Dermis microvascular lymphatic vessel endothelial cell (primary cell): ENCODE results near the gene LDLRAD1. TPM values are rescaled to one million over a fixed set of nuclear protein-coding genes. Genes with fewer than 3 reads are reported as not detected.
"Not testable (repeated sequence)": the region's sequence is repeated elsewhere in the genome, so short reads cannot be mapped to it uniquely, and the experiment has no call there.

Source experiments
- DNase-seq, 2 donors: peaks; one replicate each; pipeline versions ENCODE4 v3.0.0 to v3.0.0-alpha.2; 2010; ENCODE audit warnings: low read depth in 2 of 2
- total RNA-seq: library from RNA; depleted of rRNA; stranded (reverse); fragments of >200 nt; gene quantifications from 2 replicates; pipeline ENCODE4 v1.2.1, GENCODE V29; 2014

Gene LDLRAD1
- total RNA-seq, 1 donor from 2014 or later = not detected

DNA sequence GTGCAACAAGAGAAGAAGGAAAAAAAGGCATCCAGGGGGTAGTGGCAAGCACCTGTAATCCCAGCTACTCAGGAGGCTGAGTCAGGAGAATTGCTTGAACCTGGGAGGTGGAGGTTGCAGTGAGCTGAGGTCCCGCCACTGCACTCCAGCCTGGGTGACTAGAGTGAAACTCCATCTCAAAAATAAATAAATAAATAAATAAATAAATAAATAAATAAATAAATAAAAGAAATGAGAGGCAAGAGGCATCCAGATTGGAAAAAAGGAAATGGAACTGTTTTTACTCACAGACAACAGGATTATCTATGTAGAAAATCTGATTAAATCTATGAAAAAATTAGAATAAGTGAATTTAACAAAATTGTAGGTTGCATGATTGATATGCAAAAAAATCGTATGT is 23.5 kb downstream of the LDLRAD1 start:
- DNase-seq = not testable (repeated sequence)

DNA sequence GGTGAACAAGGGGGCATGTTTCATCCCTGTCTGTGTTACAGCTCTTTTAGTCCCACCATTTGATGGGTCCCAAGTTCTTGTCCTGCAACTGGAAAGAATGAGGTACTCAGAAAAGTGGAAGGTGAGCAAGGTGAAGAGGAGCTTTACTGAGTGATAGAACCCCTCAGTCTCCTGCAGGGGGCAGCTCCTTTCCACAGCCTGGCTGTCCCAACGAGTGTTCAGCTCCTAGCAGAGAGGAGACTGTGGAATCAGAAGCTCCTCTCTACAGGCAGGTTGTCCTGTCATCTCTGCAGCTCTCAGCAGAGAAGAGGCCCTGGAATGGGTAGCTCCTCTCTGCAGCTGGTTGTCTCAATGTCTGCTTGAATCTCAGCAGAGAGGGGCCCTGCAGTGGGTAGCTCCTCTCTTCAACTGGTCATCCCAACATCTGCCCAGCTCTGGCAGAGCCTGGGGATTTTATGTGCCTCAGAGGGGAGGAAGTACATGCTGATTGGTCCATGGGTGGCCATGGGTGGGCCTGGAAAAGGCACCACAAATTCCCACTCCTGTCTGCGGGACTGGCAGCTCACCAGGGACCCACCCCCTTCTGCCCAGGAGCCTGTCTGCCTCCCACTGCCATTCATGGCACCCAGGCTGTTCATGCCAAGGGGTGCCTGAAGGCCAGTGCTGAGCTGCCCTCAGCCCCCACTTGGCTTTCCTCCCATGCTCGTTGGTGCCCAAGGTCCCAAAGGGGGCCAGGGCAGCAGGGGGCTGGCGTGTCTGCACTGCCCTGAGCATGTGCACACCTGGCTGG is 25.7 kb downstream of the LDLRAD1 start:
- DNase-seq = peak in 1 of 2 donors; percentile 11

DNA sequence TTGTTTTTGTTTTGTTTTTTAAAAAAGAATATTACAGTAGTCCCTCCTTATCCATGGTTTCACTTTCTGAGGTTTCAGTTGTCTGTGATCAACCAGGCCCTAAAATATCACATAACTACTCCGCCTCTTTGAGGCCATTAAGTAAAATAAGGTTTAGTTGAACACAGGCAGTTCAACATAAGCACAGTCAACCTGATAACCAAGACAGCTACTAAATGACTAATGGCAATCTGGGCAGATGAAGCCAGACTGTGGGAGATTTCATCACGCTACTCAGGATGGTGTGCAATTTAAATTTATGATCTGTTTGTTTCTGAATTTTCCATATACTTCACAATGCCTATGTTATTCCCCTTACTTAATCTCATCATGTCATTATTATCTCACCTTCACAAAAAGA is 30.1 kb downstream of the LDLRAD1 start:
- DNase-seq = no peak

DNA sequence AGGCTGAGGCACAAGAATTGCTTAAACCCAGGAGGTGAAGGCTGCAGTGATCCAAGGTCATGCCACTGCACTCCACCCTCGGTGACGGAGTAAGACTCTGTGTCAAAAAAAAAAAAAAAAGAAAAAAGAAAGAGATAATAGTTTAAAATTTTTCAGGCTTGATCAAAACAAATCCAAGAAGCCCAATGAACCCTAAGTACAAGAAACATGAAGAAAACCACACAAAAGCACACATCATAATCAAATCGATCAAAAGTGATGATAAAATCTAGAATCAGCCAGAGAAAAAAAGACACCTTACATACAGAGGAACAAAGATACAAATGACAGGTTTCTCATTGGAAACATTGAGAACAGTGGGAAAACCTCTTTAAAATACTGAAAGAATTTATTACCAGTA is 31.5 kb downstream of the LDLRAD1 start:
- DNase-seq = no peak

DNA sequence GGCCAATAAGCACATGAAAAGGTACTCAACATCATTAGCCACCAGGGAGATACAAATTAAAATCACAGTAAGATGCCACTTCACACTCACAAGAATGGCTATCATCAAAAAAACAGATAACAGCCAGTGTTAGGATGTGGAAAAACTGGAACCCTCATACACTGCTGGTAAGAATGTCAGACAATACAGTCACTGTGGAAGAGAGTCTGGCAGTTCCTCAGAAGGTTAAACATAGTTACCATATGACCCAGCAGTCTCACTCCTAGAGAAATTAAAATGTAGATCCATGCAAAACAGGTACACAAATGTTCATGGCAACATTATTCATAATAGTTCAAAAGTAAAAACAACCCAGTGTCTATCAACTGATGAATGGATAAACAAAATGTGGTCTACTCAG is 33.3 kb downstream of the LDLRAD1 start:
- no peak for DNase-seq

- DNase-seq = no peak
These were observed 35.3 kb downstream of the LDLRAD1 start for GRCh38 chr1:53982763-53983104.

DNA sequence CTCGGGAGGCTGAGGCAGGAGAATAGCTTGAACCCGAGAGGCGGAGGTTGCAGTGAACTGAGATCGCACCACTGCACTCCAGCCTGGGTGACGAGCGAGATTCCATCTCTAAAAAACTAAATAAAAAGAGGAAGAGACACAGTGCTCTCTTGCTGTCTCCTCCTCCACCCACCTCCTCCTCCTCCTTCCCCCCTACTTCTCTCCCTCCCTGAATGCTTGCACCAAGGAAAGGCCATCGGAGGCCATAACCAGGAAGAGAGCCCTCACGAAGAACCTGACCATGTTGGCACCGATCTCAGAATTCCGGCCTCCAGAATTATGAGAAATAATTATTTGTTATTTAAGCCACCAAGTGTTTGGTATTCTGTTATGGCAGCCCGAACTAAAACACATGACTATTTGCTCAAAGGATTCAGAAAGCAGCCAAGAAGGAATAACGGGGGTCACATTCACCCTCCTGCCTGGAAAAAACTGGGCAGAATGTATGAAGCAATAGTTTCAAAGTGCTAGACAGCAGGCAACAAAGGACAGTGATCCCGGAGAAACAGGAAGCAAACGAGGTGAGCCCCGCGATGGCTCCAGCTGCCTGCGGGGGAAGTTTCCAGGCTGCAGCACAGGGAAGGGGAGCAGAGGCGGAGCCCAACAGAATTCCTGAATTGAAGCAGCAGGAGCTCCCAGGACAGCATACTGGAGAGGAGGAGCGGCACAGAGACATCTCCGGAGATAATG is 35.8 kb downstream of the LDLRAD1 start:
- DNase-seq = peak; percentile 34 to 38

DNA sequence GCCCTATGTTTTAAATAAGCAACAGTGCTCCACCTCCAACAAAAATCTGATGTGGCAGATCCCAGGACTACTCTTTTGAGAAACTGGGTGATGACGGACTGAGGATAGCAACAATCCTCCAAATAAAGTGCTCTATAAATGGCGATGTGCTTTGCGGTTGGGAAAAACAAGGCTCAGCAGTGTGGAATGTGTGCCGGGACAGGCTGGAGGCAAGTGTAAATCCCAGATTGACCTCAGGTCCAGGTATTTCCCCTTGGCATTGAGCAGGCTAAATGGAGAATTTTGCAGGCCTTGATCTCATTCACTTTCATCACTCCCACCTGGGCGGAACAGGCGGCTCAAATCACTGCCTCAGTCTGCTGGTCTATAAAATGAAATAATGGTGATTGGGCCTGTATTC is 36.8 kb downstream of the LDLRAD1 start:
- DNase-seq = no peak

GRCh38 chr1:53979712-53980450 is 38.1 kb downstream of the LDLRAD1 start:
- no peak for DNase-seq

DNA sequence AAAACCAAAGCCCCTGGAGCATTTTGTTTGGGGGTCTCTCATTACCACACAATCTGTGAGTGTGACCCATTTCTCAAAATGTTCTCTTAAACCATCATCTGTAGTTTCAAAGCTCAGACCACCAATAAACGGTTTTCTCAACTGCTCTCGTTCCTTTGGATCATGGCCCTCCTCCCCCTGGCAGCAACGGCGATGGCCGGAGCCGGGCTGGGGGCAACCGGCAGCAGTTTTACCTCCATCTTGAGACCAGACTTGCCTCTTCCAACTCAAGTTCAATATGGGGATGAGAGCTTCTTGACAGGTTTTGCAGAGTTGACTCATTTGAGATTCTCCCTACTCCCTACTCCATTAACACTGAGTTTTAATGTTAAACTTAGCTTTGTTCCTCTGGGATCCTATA is 42.1 kb downstream of the LDLRAD1 start:
- no peak for DNase-seq

- DNase-seq = no peak
These were observed 46.3 kb downstream of the LDLRAD1 start for GRCh38 chr1:53971718-53972117.

- not testable (repeated sequence) for DNase-seq
These were observed 48.7 kb downstream of the LDLRAD1 start for GRCh38 chr1:53969323-53969722.

GRCh38 chr1:53968125-53968513 is 49.9 kb downstream of the LDLRAD1 start:
- peak in 1 of 2 donors; percentile 21 for DNase-seq

DNA sequence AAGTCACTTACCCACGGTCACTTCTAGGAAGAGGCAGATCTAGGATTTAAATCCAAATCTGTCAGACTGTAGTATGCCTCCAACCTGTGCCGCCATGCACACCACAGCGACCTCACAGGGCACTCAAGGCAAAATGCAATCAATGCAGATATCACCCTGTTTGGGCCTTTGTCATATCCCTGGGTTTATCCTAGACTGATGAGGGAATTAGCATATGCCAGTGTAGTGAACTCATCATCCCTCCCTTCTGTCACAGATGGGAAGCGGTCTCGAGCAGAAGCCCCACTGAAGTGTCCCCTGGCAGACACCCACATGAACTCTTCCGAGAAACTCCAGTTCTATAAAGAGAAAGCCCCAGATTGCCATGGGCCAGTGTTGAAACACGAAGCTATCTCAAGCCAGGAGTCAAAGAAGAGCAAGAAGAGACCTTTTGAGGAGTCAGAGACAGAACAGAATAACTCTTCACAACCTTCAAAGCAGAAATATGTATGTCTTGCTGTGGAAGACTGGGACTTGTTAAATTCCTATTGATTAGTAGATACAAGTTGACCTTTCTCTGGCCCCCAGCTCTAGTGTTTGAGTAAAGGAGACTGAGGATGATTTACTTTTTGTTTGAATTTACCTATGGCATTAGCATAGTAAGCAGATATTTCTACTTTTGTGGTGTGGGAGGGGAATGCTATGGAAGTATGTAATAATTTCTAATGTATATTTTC is 50.4 kb downstream of the LDLRAD1 start:
- DNase-seq = no peak

DNA sequence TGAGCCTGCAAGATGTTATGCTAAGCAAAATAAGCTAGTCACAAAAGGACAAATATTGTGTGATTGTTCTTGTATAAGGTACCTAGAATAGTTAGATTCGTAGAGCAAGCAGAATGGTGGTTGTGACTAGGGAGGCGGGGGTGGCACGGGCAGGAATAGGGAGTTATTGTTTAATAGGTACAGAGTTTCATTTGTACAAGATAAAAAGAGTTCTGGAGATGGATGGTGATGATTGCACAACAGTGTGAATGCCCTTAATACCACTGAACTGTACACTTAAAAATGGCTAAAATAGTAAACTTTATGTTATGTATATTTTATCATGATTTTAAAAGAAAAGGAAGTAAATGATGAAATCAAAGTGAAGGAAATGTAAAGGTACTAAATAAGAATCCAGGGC is 51.2 kb downstream of the LDLRAD1 start:
- DNase-seq = no peak

GRCh38 chr1:53964109-53964508 is 53.9 kb downstream of the LDLRAD1 start:
- no peak for DNase-seq

GRCh38 chr1:53963460-53963859 is 54.5 kb downstream of the LDLRAD1 start:
- no peak for DNase-seq

GRCh38 chr1:53962395-53962794 is 55.6 kb downstream of the LDLRAD1 start:
- no peak for DNase-seq

DNA sequence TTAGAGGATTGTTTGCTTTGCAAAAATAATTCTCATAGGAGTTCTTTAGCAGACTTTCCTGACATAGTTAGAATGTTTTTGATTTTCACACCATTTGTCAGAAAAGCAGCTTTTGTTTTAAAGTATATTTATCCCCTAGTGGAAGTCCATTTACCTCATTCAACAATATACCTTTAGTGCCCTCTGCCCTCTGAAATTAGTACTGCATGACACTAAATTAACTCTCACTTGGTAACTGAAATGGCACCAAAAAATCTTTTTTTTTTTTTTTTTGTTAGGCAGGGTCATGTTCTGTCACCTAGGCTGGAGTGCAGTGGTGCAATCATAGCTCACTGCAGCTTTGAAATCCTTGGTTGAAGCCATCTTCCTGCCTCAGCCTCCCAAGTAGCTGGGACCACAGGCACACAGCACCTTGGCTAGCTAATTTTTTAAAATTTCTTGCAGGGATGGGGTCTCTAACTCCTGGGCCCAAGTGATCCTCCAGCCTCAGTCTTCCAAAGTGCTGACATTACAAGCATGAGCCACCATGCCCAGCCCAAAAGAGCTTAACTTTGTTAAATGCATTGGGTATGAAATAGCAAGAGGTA is 58.2 kb downstream of the LDLRAD1 start:
- DNase-seq = peak in 1 of 2 donors; percentile 24
